Type B pancreatic cell (in vitro differentiated cells): Measurements from ENCODE around the gene LIN28A. TPM values are rescaled to one million over a fixed set of nuclear protein-coding genes. Genes with fewer than 3 reads are reported as not detected.

Source experiments
- DNase-seq: peaks from one replicate; pipeline ENCODE4 v3.0.0; 2021; ENCODE audit warnings: mixed read lengths; ENCODE audit not compliant: unreplicated experiment; ENCODE audit errors: extremely low spot score
- H3K27ac Mint-ChIP-seq: 2 replicates; pipeline ENCODE4 v1.8.0; 2021; ENCODE audit warnings: mild to moderate bottlenecking, mixed read lengths
- H3K27me3 Mint-ChIP-seq: 2 replicates; pipeline ENCODE4 v1.8.0; 2021; ENCODE audit warnings: mixed read lengths
- H3K36me3 Mint-ChIP-seq: 2 replicates; pipeline ENCODE4 v1.8.0; 2021; ENCODE audit warnings: mixed read lengths
- H3K4me1 Mint-ChIP-seq: one replicate; pipeline ENCODE4 v1.8.0; 2021; ENCODE audit warnings: mixed read lengths; ENCODE audit not compliant: unreplicated experiment
- H3K4me3 Mint-ChIP-seq: 2 replicates; pipeline ENCODE4 v1.8.0; 2021; ENCODE audit warnings: mild to moderate bottlenecking, mixed read lengths
- H3K9me3 Mint-ChIP-seq: 2 replicates; pipeline ENCODE4 v1.8.0; 2021; ENCODE audit warnings: mixed read lengths
- CTCF ChIP-seq: fragments of 200-600 bp; sonication (generic); conservative IDR thresholded peaks from 2 replicates; pipeline ENCODE4 v1.5.0; 2021; ENCODE audit warnings: antibody characterized with exemption, mild to moderate bottlenecking
- long read RNA-seq: library from polyadenylated mRNA; unstranded; transcript quantifications from one replicate; pipeline ENCODE4 v2.0.0, GENCODE V29; 2020
- total RNA-seq: library from RNA; stranded (reverse); gene quantifications from 2 replicates; pipeline ENCODE4 v1.2.1, GENCODE V29; 2021; ENCODE audit warnings: low replicate concordance

The LIN28A gene
- 3.1 and 26.2 TPM in 2 replicates for total RNA-seq
- long read RNA-seq: 0 reads

- Mint-ChIP-seq H3K4me1 (peaks cover 29% of the 10 kb centered on the region), H3K9me3 (no peaks in the 10 kb centered on the region), H3K27me3 (peaks cover 61% of the 10 kb centered on the region), H3K4me3 (peak within 1 kb of the TSS; percentile 83), H3K27ac (no peak within 1 kb of the TSS), H3K36me3 (no peaks in the 10 kb centered on the region)
- no peak for DNase-seq
- TF ChIP-seq CTCF: no peak
Observed at GRCh38 chr1:26410706-26411623, at the start of gene LIN28A. Gene LIN28A (plus strand): TSS chr1:26410817. CDS start chr1:26410892, 75 bp downstream.

- Mint-ChIP-seq H3K9me3 (no peaks in the 10 kb centered on the region), H3K4me1 (peaks cover 8% of the 10 kb centered on the region), H3K4me3 (no peak overlapping the region), H3K27ac (no peak overlapping the region), H3K27me3 (peaks cover 72% of the 10 kb centered on the region), H3K36me3 (no peaks in the 10 kb centered on the region)
- no peak for DNase-seq
- TF ChIP-seq CTCF: no peak
Observed at GRCh38 chr1:26361605-26362122, 49.0 kb upstream of the LIN28A start.

- H3K27me3 Mint-ChIP-seq: peaks cover 69% of the 10 kb centered on the region
- peak overlapping the region; percentile 0 for H3K4me3 Mint-ChIP-seq
- no peak for TF ChIP-seq CTCF
- no peaks in the 10 kb centered on the region for H3K9me3 Mint-ChIP-seq
- no peak overlapping the region for H3K27ac Mint-ChIP-seq
- H3K36me3 Mint-ChIP-seq: no peaks in the 10 kb centered on the region
- H3K4me1 Mint-ChIP-seq: peaks cover 8% of the 10 kb centered on the region
- no peak for DNase-seq
Observed at GRCh38 chr1:26362331-26362730, 48.3 kb upstream of the LIN28A start.

DNA sequence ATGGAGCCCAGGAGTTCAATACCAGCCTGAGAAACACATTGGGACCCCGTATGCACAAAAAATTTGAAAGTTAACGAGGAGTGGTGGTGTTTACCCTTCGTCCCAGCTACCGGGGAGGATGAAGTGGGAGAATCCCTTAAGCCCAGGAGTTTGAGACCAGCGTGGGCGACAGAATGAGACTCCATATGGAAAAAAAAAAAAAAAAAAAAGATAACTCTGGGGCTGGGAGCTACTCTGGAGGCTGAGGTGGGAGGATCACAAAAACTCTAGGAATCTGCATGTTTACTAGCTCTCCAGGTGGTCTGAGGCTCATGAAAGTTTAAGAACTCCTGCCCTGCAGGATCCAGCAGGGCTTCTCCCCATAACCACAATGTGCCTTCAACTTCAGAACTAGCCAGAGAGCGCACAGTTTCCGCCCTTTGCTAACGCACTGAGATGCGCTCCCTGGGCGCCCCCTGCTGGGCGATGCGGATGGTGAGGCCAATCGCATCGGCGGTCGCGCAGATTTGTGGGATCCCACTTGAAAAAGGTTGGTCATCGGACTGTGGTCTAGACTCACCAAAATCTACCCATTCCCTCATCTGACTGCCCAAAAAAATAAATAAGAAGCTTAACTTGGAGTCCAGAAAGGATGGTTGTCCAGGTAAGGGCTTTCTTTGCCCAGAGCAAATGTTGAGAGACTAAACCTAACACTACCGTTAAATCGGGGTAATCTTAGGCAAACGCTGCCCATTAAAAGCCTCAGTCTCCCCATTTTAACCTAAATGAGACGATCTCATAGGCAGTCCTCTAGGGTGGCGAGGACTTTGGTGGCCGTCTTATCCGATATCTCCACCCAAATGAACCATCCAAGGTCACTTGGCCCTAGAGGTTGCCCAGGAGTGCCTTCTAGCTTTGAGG, 46.8 kb upstream of the LIN28A start:
- H3K4me3 Mint-ChIP-seq: no peak overlapping the region
- peak; percentile 97 for TF ChIP-seq CTCF
- peak; percentile 89 for DNase-seq
- no peaks in the 10 kb centered on the region for H3K9me3 Mint-ChIP-seq
- no peaks in the 10 kb centered on the region for H3K36me3 Mint-ChIP-seq
- no peak overlapping the region for H3K27ac Mint-ChIP-seq
- H3K4me1 Mint-ChIP-seq: peaks cover 8% of the 10 kb centered on the region
- H3K27me3 Mint-ChIP-seq: peaks cover 63% of the 10 kb centered on the region

- Mint-ChIP-seq H3K27me3 (peaks cover 51% of the 10 kb centered on the region), H3K9me3 (no peaks in the 10 kb centered on the region), H3K4me3 (no peak overlapping the region), H3K4me1 (peaks cover 8% of the 10 kb centered on the region), H3K27ac (no peak overlapping the region), H3K36me3 (no peaks in the 10 kb centered on the region)
- no peak for DNase-seq
- TF ChIP-seq CTCF: no peak
Observed at GRCh38 chr1:26364956-26365355, 45.7 kb upstream of the LIN28A start.
